NCI-H526 treated with DMSO at 0.1 percent for 48 hours (cell line): Measurements from ENCODE around the gene ADGRD1.

Experiments used
- DNase-seq: peaks from one replicate; lab custom pipeline; 2025; lab: John Stamatoyannopoulos, UW

Gene ADGRD1

GRCh38 chr12:131043401-131043871 lies 89.7 kb downstream of the ADGRD1 start:
- no peak for DNase-seq

- no peak for DNase-seq
Observed at GRCh38 chr12:131044136-131044535, 90.4 kb downstream of the ADGRD1 start.

DNA sequence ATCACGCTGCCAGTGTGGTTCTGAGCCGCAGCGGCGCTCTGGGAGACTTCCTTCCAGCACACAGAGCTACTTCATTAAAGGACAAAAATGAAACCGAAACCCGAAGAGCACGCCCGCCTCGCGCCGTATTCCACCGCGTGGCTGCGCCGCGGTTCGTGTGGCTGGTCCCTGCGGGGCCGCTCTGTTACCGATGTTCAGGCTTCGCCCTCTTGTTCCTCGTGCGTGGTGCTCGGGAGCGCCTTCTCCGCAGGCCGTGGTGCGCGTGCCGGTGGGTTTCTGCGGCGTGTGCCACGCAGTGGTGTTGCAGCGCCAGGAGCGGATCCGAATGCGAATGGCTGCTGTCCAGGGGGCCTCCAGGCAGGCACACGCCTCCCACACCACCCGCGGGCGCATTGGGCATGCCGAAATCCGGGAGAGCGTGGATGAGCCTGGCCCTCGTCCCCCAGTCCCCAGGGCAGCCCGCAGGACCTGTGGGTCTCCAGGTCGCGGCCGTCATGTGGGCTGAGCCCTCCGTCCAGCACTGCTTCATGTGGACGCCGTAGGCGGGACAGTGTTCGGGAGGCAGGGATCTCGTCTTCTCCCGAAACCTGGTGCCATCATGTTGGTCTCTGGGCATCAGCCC lies 91.2 kb downstream of the ADGRD1 start:
- DNase-seq: peak; percentile 62

DNA sequence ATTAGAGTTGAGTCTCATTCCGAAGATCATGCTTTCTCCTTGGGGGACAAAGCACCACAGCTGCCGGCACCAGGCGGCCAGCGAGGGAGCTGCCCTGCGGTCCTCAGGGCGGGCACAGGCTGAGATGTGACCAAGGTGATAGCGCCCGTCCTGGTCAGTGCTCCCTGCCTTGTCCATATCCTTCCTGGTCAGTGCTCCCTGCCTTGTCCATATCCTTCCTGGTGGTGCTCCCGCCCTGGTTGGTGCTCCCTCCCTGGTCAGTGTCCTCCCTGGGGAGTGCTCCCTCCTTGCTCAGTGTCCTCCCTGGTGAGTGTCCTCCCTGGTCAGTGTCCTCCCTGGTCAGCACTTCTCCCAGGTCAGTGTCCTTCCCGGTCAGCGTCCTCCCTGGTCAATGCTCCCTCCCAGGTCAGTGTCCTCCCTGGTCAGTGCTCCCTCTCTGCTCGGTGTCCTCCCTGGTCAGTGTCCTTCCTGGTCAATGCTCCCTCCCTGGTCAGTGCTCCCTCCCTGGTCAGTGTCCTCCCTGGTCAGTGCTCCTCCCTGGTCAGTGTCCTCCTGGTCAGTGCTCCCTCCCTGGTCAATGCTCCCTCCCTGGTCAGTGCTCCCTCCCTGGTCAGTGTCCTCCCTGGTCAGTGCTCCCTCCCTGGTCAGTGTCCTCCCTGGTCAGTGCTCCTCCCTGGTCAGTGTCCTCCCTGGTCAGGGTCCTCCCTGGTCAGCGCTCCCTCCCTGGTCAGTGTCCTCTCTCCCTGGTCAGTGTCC lies 92.2 kb downstream of the ADGRD1 start:
- no peak for DNase-seq

DNA sequence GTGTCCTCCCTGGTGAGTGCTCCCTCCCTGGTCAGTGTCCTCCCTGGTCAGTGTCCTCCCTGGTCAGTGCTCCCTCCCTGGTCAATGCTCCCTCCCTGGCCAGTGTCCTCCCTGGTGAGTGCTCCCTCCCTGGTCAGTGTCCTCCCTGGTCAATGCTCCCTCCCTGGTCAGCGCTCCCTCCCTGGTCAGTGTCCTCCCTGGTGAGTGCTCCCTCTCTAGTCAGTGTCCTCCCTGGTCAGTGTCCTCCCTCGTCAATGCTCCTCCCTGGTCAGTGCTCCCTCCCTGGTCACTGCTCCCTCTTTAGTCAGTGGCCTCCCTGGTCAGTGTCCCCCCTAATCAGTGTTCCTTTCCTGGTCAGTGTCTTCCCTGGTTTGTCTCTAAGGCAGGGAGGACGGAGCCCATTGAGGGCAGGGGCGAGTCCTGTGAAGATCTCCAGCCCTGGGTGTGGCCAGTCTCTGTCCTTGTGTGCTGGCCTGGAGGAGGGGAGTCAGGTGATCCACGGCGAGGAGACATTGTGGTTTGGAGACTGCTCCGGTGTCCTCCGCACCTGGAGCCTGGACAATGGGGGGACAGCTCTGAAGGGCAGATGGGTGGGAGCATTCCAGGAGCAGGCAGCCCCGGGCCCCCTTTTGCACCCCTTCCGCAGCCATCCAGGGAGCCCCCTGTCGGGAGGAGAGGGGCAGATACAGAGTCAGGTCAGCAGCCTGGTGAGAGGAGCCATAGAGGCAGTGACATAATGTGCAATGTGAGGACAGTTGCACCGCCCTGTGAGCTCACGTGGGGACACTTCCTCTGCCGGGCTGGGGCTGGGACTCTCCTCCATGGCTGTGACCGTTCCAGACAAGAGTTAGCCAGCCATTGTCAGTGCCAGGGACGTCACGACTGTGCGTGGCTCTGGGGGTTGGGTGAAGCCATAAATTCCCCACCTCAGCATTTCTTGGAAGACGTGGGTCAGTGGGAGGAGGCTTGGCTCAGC lies 93.4 kb downstream of the ADGRD1 start:
- no peak for DNase-seq

DNA sequence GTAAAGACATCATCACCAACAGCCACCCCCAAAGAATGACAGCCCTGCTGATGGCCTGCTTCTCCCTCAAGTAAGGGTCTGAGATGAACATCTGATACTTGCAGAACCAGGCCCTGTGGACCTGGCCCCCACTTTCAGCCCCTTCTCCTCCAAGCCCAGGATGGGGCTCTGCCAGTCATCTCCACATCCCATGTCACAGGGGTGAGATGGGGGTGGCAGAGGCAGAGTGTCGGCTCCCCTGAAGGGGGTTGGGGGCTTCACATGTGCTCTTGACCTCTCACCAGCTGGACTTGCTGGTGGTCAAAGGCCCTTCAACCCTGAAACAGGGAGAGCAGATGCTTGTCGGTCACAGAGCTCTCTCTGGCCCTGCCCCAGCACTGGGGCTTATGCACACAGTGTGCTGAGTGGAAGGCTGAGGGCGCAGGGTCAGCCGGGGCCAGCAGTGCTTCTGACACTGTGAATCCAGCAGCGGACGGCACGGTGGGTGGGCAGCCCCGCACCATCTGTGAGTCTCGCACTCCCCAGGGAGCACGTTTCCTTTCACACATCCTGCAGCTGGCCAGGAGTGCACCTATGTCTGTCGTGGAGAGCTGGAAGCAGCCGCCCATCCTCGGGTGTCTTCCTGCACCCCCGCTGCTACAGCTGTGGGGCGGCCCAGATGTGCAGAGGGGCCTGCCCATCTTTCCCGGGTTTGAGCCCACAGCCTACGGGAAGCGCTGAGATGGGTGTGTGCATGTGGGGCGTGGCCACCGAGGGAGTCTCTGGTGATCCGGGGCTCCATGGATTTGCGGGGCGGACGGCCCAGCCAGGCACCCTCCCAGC lies 94.3 kb downstream of the ADGRD1 start:
- DNase-seq: no peak

DNA sequence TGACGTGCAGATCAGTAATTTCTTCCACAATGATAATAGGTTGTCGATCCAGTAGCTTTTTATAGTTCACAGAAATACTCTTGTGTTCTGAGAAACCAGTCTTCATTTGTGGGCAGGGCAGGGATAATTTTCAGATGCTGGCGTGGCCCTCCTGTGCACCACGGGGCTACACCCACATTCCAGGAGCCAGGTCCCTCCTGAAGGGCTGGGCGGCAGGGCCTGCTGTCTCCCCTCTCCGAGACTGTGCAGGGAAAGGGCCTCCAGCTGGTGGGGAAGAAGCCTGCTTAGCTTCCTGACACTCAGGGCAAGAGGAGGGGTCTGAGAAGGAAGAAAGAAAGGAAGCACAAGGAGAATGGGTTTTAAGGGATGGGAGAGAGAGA lies 94.9 kb downstream of the ADGRD1 start:
- no peak for DNase-seq

- no peak for DNase-seq
Observed at GRCh38 chr12:131049002-131049401, 95.3 kb downstream of the ADGRD1 start.

- no peak for DNase-seq
Observed at GRCh38 chr12:131049549-131050339, 96.0 kb downstream of the ADGRD1 start.

GRCh38 chr12:131050463-131051154 lies 96.9 kb downstream of the ADGRD1 start:
- no peak for DNase-seq

- DNase-seq: no peak
Observed at GRCh38 chr12:131051155-131051473, 97.4 kb downstream of the ADGRD1 start.

- no peak for DNase-seq
Observed at GRCh38 chr12:131052063-131052781, 98.5 kb downstream of the ADGRD1 start.

- no peak for DNase-seq
Observed at GRCh38 chr12:131052929-131053328, 99.2 kb downstream of the ADGRD1 start.

GRCh38 chr12:131053567-131053966 lies 99.9 kb downstream of the ADGRD1 start:
- peak; percentile 11 for DNase-seq

DNA sequence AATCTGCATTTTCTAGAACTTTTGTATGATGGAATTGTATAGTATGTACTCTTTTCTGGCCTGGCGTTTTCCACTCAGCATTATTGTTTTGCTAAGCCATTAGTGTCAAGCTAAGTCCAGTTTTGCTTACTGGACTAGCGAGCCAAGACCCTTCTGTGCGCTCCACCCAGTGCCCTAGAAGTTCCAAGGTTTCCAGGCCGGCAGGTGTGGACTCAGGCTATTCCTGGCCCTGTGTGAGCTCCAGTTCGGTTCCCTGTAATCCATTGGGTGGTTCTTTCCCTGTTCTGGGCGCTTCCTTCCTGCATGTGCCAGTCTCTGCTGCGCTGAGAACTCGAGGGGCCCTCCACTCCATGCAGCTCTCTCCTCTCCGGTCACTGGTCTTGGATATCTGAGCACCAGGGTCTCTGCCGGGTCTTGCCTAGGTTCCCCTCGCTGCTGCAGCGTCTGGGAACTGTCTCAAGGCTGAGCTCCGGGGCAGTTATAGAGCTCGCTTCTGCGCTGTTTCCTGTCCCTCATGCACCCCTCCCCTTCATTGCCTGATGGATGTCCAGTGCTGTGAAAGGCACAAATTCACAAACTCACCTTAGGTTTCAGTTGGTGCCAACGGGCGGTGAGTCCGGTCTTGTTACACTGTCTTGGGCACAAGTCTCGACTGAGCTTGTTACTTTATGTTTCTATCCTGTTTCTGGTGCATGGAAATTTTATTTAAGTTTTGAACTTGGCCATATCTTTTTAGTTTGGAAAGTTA lies 100.8 kb downstream of the ADGRD1 start:
- DNase-seq: no peak

DNA sequence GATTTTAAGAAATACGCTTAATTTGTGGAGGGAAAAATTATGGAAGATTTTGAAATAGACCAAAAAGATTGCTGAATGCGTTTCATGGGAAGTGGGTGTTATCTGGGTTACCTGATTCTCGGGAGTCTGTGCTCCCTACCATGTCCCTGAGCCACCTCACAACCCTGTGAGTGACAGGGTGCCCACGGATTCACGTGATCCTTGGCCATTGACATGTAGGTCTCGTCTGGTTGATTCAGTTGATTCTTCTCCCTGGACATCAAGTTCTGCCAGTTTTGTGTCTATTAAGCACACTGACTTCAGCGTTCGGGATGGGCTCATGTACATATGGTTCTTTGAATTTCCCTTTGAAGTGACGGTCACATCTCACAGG lies 101.4 kb downstream of the ADGRD1 start:
- DNase-seq: no peak

DNA sequence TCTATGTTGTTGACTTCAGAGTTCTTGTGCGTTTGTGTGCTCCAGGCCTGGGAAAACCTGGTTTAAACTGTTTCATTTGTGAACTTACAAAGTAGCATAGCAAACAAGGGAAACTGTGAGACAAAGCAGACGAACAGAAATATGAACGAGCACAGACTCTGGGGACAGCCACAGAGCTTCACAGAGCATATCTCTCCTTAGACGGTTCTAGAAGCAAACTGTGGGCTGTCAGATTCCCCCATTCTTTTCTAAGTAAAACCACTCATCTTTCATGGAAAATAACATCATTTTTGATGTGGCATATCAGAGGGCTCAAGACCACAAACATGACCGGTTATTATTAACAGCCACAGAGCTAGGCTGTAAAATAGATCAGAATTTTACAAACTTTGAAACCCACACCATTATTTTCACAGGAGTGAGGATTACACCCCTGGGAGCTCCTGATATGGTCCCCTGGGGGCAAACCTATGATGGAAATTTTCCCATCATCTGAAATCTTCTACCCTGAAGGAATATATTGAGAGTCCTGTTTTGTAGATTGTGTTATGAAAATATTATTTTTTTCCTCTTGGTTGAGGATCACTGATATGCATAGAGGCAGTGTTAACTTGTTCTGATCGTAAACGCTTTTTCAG lies 102.0 kb downstream of the ADGRD1 start:
- DNase-seq: no peak

- DNase-seq: no peak
Observed at GRCh38 chr12:131056626-131057025, 102.9 kb downstream of the ADGRD1 start.
